H1 (cell line): ENCODE results near the gene SLC35E4. TPM values are rescaled to one million over a fixed set of nuclear protein-coding genes. Genes with fewer than 3 reads are reported as not detected.

Experiments used
- BRCA1 ChIP-seq: IDR thresholded peaks from 2 replicates; pipeline ENCODE4 v1.6.1; 2012; ENCODE audit warnings: low read depth, low read length, improper control_type of control experiment
- polyA plus RNA-seq, 7 experiments: library from polyadenylated mRNA; depleted of rRNA in 3 of 7; stranded (reverse) in 5 of 7; unstranded in 2 of 7; fragments of >200 nt in 5 of 7; fragments of 200-250 nt in 2 of 7; gene quantifications; 1 replicate in 5 of 7; 2 replicates in 1 of 7; 4 replicates in 1 of 7; pipeline versions ENCODE4 v1.2.1 to v1.2.3, GENCODE V29; 2011 to 2013; ENCODE audit warnings: missing spikeins in 2 of 7, mixed read lengths in 2 of 7
- total RNA-seq: library from RNA; stranded (reverse); fragmentation: NEBNext Ultra II Directional; extraction: Animal tissue kit (Norgen Biotek cat#: 25700); gene quantifications from 2 replicates; pipeline ENCODE4 v1.2.1, GENCODE V29; 2021
- TF ChIP-seq, protein P1 (sequence below): fragments of 300-600 bp; sonication (generic); IDR thresholded peaks from 2 replicates; pipeline ENCODE4 v1.7.1; 2012; ENCODE audit warnings: low read length, moderate library complexity, mild to moderate bottlenecking, inconsistent platforms; ENCODE audit not compliant: insufficient replicate concordance

Gene SLC35E4
- total and polyA plus RNA-seq, 2 of the 8 experiments (the other 6 are each of a cell fraction or from before 2014, with no cell fraction given) = 5.1 to 5.6 TPM

GRCh38 chr22:30681831-30682230 is 46.2 kb downstream of the SLC35E4 start (continued):
- TF ChIP-seq, protein P1, sequence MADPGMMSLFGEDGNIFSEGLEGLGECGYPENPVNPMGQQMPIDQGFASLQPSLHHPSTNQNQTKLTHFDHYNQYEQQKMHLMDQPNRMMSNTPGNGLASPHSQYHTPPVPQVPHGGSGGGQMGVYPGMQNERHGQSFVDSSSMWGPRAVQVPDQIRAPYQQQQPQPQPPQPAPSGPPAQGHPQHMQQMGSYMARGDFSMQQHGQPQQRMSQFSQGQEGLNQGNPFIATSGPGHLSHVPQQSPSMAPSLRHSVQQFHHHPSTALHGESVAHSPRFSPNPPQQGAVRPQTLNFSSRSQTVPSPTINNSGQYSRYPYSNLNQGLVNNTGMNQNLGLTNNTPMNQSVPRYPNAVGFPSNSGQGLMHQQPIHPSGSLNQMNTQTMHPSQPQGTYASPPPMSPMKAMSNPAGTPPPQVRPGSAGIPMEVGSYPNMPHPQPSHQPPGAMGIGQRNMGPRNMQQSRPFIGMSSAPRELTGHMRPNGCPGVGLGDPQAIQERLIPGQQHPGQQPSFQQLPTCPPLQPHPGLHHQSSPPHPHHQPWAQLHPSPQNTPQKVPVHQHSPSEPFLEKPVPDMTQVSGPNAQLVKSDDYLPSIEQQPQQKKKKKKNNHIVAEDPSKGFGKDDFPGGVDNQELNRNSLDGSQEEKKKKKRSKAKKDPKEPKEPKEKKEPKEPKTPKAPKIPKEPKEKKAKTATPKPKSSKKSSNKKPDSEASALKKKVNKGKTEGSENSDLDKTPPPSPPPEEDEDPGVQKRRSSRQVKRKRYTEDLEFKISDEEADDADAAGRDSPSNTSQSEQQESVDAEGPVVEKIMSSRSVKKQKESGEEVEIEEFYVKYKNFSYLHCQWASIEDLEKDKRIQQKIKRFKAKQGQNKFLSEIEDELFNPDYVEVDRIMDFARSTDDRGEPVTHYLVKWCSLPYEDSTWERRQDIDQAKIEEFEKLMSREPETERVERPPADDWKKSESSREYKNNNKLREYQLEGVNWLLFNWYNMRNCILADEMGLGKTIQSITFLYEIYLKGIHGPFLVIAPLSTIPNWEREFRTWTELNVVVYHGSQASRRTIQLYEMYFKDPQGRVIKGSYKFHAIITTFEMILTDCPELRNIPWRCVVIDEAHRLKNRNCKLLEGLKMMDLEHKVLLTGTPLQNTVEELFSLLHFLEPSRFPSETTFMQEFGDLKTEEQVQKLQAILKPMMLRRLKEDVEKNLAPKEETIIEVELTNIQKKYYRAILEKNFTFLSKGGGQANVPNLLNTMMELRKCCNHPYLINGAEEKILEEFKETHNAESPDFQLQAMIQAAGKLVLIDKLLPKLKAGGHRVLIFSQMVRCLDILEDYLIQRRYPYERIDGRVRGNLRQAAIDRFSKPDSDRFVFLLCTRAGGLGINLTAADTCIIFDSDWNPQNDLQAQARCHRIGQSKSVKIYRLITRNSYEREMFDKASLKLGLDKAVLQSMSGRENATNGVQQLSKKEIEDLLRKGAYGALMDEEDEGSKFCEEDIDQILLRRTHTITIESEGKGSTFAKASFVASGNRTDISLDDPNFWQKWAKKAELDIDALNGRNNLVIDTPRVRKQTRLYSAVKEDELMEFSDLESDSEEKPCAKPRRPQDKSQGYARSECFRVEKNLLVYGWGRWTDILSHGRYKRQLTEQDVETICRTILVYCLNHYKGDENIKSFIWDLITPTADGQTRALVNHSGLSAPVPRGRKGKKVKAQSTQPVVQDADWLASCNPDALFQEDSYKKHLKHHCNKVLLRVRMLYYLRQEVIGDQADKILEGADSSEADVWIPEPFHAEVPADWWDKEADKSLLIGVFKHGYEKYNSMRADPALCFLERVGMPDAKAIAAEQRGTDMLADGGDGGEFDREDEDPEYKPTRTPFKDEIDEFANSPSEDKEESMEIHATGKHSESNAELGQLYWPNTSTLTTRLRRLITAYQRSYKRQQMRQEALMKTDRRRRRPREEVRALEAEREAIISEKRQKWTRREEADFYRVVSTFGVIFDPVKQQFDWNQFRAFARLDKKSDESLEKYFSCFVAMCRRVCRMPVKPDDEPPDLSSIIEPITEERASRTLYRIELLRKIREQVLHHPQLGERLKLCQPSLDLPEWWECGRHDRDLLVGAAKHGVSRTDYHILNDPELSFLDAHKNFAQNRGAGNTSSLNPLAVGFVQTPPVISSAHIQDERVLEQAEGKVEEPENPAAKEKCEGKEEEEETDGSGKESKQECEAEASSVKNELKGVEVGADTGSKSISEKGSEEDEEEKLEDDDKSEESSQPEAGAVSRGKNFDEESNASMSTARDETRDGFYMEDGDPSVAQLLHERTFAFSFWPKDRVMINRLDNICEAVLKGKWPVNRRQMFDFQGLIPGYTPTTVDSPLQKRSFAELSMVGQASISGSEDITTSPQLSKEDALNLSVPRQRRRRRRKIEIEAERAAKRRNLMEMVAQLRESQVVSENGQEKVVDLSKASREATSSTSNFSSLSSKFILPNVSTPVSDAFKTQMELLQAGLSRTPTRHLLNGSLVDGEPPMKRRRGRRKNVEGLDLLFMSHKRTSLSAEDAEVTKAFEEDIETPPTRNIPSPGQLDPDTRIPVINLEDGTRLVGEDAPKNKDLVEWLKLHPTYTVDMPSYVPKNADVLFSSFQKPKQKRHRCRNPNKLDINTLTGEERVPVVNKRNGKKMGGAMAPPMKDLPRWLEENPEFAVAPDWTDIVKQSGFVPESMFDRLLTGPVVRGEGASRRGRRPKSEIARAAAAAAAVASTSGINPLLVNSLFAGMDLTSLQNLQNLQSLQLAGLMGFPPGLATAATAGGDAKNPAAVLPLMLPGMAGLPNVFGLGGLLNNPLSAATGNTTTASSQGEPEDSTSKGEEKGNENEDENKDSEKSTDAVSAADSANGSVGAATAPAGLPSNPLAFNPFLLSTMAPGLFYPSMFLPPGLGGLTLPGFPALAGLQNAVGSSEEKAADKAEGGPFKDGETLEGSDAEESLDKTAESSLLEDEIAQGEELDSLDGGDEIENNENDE = no peak
- no peak for TF ChIP-seq BRCA1
